ENCODE measurements around the gene MOCOS.

MOCOS gene

GRCh38 chr18:36185157-36185556, 2.1 kb upstream of the MOCOS start (continued):
- TF ChIP-seq SALL2 (tag by site-specific recombination; IDR thresholded peaks at IDR 0.05; ENCODE audit: borderline replicate concordance) = no peak
- no peak for TF ChIP-seq ZNF366 (tag by site-specific recombination; conservative IDR thresholded peaks at IDR 0.05)

- H3K9me3 ChIP-seq (ENCODE audit: control insufficient read depth, insufficient read depth, low read depth, low read length) = no peaks in the 10 kb centered on the region
- H3K27ac ChIP-seq (ENCODE audit: extremely low read depth, low read depth, low read length) = no peak overlapping the region
- TF ChIP-seq ZNF600 (tag by site-specific recombination; IDR thresholded peaks at IDR 0.05) (no peak), ZNF354C (tag by site-specific recombination; IDR thresholded peaks at IDR 0.05; ENCODE audit: borderline replicate concordance, low read depth) (no peak), PRDM4 (tag by site-specific recombination; IDR thresholded peaks at IDR 0.05) (no peak), ZNF24 (tag by site-specific recombination; IDR thresholded peaks at IDR 0.05) (no peak), BCL11B (tag by site-specific recombination; IDR thresholded peaks at IDR 0.05; ENCODE audit: low read depth) (no peak), ZNF664 (tag by site-specific recombination; IDR thresholded peaks at IDR 0.05) (no peak), CTCF (tag by site-specific recombination; IDR thresholded peaks at IDR 0.05) (no peak), ZNF521 (tag by site-specific recombination; IDR thresholded peaks at IDR 0.05) (no peak), ZNF266 (tag by site-specific recombination; IDR thresholded peaks at IDR 0.05; ENCODE audit: low read depth) (no peak)
- H3K4me1 ChIP-seq (ENCODE audit: control insufficient read depth, insufficient read depth, low read length) = no peaks in the 10 kb centered on the region
- POLR2A ChIA-PET = no interaction called here
- H3K4me3 ChIP-seq (ENCODE audit: low read depth, low read length) = no peak overlapping the region
- CTCF ChIA-PET = interaction anchor here (1.4 kb wide), 1 partner anchor 91 kb away, joined by 6 read pairs; no protein-coding TSS in a partner anchor
- H3K36me3 ChIP-seq (ENCODE audit: control insufficient read depth in 2 of 2, insufficient read depth in 1 of 2, low read length in 2 of 2) = no peaks in the 10 kb centered on the region
These were observed 1.3 kb upstream of the MOCOS start for GRCh38 chr18:36185901-36186460.

- ChIA-PET CTCF (interaction anchor here (1.4 kb wide), 1 partner anchor 91 kb away, joined by 6 read pairs; no protein-coding TSS in a partner anchor), POLR2A (no interaction called here)
- Histone ChIP-seq H3K36me3 (ENCODE audit: control insufficient read depth in 2 of 2, insufficient read depth in 1 of 2, low read length in 2 of 2) (no peaks in the 10 kb centered on the region), H3K4me3 (ENCODE audit: low read depth, low read length) (peak overlapping the region; percentile 52), H3K9me3 (ENCODE audit: control insufficient read depth, insufficient read depth, low read depth, low read length) (no peaks in the 10 kb centered on the region), H3K27ac (ENCODE audit: extremely low read depth, low read depth, low read length) (no peak overlapping the region; the same call in 1 of the 2 replicates), H3K4me1 (ENCODE audit: control insufficient read depth, insufficient read depth, low read length) (no peaks in the 10 kb centered on the region)
- TF ChIP-seq SP2 (tag by site-specific recombination; IDR thresholded peaks at IDR 0.05) (peak; percentile 47), ZBTB11 (tag by site-specific recombination; conservative IDR thresholded peaks at IDR 0.05; ENCODE audit: low read depth) (peak; percentile 38), EGR2 (tag by site-specific recombination; IDR thresholded peaks at IDR 0.05; ENCODE audit: low read depth) (0 out of 2 replicates have a peak, but pooled peaks have one; percentile 3), ZFHX2 (tag by site-specific recombination; conservative IDR thresholded peaks at IDR 0.05) (0 out of 2 replicates have a peak, but pooled peaks have one; percentile 37), ZSCAN16 (tag by site-specific recombination; IDR thresholded peaks at IDR 0.05) (no peak), ZNF548 (tag by site-specific recombination; IDR thresholded peaks at IDR 0.05) (no peak), ZNF692 (tag by site-specific recombination; IDR thresholded peaks at IDR 0.05) (no peak), ZNF677 (tag by site-specific recombination; IDR thresholded peaks at IDR 0.05) (no peak), GLI2 (tag by site-specific recombination; IDR thresholded peaks at IDR 0.05; ENCODE audit: borderline replicate concordance, low read depth) (no peak), ZFP37 (tag by site-specific recombination; IDR thresholded peaks at IDR 0.05) (peak; percentile 25; the same call in 1 of the 2 replicates)
These were observed 670 bp upstream of the MOCOS start for GRCh38 chr18:36186461-36187192.
